Caco-2 (cell line): ENCODE data around the gene PTEN. TPM values are rescaled to one million over a fixed set of nuclear protein-coding genes. Genes with fewer than 3 reads are reported as not detected.

Experiments
- BruUV-seq: library from RNA; stranded (reverse); fragments of 400-500 nt; replicated peaks from 2 replicates; lab custom pipeline; 2021; lab: Mats Ljungman, UMichigan
- CTCF ChIA-PET: fragments of 300-600 bp; sonication (Branson Sonifier 250); formaldehyde crosslinking; loops from one replicate; lab custom pipeline; 2022; ENCODE audit warnings: antibody characterized with exemption; lab: Charles Lee
- POLR2A ChIA-PET: fragments of 300-600 bp; sonication (Branson Sonifier 250); formaldehyde crosslinking; loops from one replicate; lab custom pipeline; 2022; ENCODE audit warnings: antibody characterized with exemption; lab: Charles Lee
- DNase-seq, 2 experiments: peaks; one replicate each; pipeline versions ENCODE4 v3.0.0 to v3.0.0-alpha.2; 2020 to 2022
- H3K27me3 ChIP-seq: replicated peaks from 2 replicates; pipeline ENCODE4 v1.6.0; 2011; ENCODE audit warnings: low read length; ENCODE audit not compliant: control insufficient read depth, insufficient read depth
- H3K36me3 ChIP-seq: 2 replicates; pipeline ENCODE4 v1.5.1; 2011; ENCODE audit warnings: low read length; ENCODE audit not compliant: control insufficient read depth, insufficient read depth
- H3K4me1 ChIP-seq: fragments of 250-450 bp; sonication (Bioruptor Pico); 2 replicates; pipeline ENCODE4 v1.5.1; 2020; ENCODE audit warnings: mild to moderate bottlenecking
- H3K4me3 ChIP-seq: 2 replicates; pipeline ENCODE4 v1.5.1; 2011; ENCODE audit warnings: low read depth, mild to moderate bottlenecking, control low read depth, low read length
- H3K9me3 ChIP-seq: fragments of 250-450 bp; sonication (Bioruptor Pico); 2 replicates; pipeline ENCODE4 v1.5.1; 2020; ENCODE audit warnings: mild to moderate bottlenecking, moderate library complexity
- H3K27ac Mint-ChIP-seq: one replicate; pipeline ENCODE4 v1.8.0; 2022; ENCODE audit warnings: mixed read lengths; ENCODE audit not compliant: unreplicated experiment
- H3K27me3 Mint-ChIP-seq: one replicate; pipeline ENCODE4 v1.8.0; 2022; ENCODE audit warnings: mixed read lengths; ENCODE audit not compliant: insufficient read depth, unreplicated experiment
- H3K36me3 Mint-ChIP-seq: one replicate; pipeline ENCODE4 v1.8.0; 2022; ENCODE audit warnings: mild to moderate bottlenecking, mixed read lengths; ENCODE audit not compliant: insufficient read depth, unreplicated experiment
- H3K4me1 Mint-ChIP-seq: one replicate; pipeline ENCODE4 v1.8.0; 2022; ENCODE audit warnings: low read depth, mixed read lengths; ENCODE audit not compliant: unreplicated experiment
- H3K4me3 Mint-ChIP-seq: one replicate; pipeline ENCODE4 v1.8.0; 2022; ENCODE audit warnings: mild to moderate bottlenecking, moderate library complexity, mixed read lengths; ENCODE audit not compliant: unreplicated experiment
- H3K9me3 Mint-ChIP-seq: one replicate; pipeline ENCODE4 v1.8.0; 2022; ENCODE audit warnings: mixed read lengths; ENCODE audit not compliant: unreplicated experiment
- intact Hi-C: fragments of 100-400 bp; cut with micrococcal nuclease; formaldehyde crosslinking; loops from one replicate; pipeline ENCODE4 v1.10.0; 2022; ENCODE audit not compliant: unreplicated experiment
- total RNA-seq: library from RNA; stranded (reverse); gene quantifications from 2 replicates; pipeline ENCODE4 v1.2.3, GENCODE V29; 2022
- TF ChIP-seq, protein P1 (sequence below), 2 experiments: fragments of 200-600 bp in 1 of 2; IDR thresholded peaks; 1 replicate in 1 of 2; 2 replicates in 1 of 2; pipeline versions ENCODE4 v1.5.1 to v1.8.0; 2011 to 2022; ENCODE audit warnings: antibody characterized with exemption in 1 of 2, control low read depth in 1 of 2, inconsistent platforms in 1 of 2, low read depth in 1 of 2, low read length in 1 of 2, mild to moderate bottlenecking in 1 of 2, moderate library complexity in 1 of 2; ENCODE audit not compliant: insufficient read depth in 1 of 2, severe bottlenecking in 1 of 2, unreplicated experiment in 1 of 2

PTEN gene
- total RNA-seq, 1 experiment from 2014 or later: 56.3 TPM

DNA sequence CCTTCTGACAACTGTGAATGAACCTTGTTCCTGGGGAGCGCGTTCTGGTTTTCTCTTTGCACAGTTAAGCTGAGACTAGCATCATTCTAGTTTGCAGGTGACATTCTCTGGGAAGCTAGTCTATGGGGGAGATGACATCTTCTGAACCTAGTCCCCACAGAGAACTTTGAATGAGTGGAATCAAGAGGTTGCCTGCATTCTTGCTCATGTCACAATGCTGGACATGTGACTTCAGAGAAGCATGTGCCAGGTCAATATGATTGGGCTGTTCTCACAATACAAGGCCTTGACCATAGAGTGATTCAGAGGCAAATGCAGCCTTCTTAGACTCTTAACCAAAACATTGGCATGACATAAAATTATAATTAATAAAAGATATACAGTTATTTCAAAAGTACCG is 22.2 kb upstream of the PTEN start:
- no peak for DNase-seq
- no peaks in the 10 kb centered on the region for H3K27me3 Mint-ChIP-seq
- no peak overlapping the region for H3K27ac Mint-ChIP-seq
- no peak overlapping the region for H3K4me3 Mint-ChIP-seq
- TF ChIP-seq, protein P1, sequence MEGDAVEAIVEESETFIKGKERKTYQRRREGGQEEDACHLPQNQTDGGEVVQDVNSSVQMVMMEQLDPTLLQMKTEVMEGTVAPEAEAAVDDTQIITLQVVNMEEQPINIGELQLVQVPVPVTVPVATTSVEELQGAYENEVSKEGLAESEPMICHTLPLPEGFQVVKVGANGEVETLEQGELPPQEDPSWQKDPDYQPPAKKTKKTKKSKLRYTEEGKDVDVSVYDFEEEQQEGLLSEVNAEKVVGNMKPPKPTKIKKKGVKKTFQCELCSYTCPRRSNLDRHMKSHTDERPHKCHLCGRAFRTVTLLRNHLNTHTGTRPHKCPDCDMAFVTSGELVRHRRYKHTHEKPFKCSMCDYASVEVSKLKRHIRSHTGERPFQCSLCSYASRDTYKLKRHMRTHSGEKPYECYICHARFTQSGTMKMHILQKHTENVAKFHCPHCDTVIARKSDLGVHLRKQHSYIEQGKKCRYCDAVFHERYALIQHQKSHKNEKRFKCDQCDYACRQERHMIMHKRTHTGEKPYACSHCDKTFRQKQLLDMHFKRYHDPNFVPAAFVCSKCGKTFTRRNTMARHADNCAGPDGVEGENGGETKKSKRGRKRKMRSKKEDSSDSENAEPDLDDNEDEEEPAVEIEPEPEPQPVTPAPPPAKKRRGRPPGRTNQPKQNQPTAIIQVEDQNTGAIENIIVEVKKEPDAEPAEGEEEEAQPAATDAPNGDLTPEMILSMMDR (IDR thresholded peaks at IDR 0.05; ENCODE audit: insufficient read depth in 1 of 2, low read depth in 1 of 2, low read length in 1 of 2, severe bottlenecking in 1 of 2, unreplicated experiment in 1 of 2): no peak
- Histone ChIP-seq H3K27me3 (no peaks in the 10 kb centered on the region), H3K4me3 (no peak overlapping the region), H3K9me3 (no peaks in the 10 kb centered on the region), H3K4me1 (peaks cover 33% of the 10 kb centered on the region), H3K36me3 (no peaks in the 10 kb centered on the region)
- no peaks in the 10 kb centered on the region for H3K9me3 Mint-ChIP-seq
- H3K36me3 Mint-ChIP-seq: peaks cover 7% of the 10 kb centered on the region
- H3K4me1 Mint-ChIP-seq: peaks cover 20% of the 10 kb centered on the region
- POLR2A ChIA-PET: interaction anchor here (2.0 kb wide), 1 partner anchor 21 kb away, joined by 10 read pairs; no protein-coding TSS in a partner anchor
- CTCF ChIA-PET: no interaction called here
- BruUV-seq: TSS peak; percentile 39
- intact Hi-C loops: no loop called here

DNA sequence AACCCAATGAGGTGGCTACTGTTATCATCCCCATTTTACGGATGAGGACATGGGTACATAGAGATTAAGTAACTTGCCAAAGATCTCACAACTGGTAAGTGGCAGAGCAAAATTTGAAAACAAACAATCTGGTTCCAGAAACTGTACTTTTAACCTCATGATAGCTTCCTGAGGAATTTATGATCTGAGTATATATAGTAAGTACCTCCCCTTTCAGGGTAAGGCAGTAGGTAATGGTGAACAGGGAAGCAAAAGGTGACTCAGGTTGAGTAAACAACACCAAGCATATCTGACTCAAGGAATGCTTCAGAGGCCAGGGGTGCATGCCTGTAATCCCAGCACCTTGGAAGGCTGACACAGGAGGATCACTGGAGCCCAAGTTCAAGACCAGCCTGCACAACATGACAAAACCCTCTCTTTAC is 21.2 kb upstream of the PTEN start:
- CTCF ChIA-PET: interaction anchor here (0.7 to 1.0 kb wide), 3 partner anchors 10 to 703 kb away, joined by 3 read pairs; no protein-coding TSS in a partner anchor
- H3K9me3 ChIP-seq: no peaks in the 10 kb centered on the region
- H3K4me1 ChIP-seq: peaks cover 38% of the 10 kb centered on the region
- H3K36me3 Mint-ChIP-seq: peaks cover 7% of the 10 kb centered on the region
- no peaks in the 10 kb centered on the region for H3K36me3 ChIP-seq
- peaks cover 23% of the 10 kb centered on the region for H3K4me1 Mint-ChIP-seq
- H3K27ac Mint-ChIP-seq: peak overlapping the region; percentile 93
- no peaks in the 10 kb centered on the region for H3K27me3 Mint-ChIP-seq
- peak overlapping the region; percentile 52 for H3K4me3 Mint-ChIP-seq
- TF ChIP-seq, protein P1 (IDR thresholded peaks at IDR 0.05; ENCODE audit: insufficient read depth in 1 of 2, low read depth in 1 of 2, low read length in 1 of 2, severe bottlenecking in 1 of 2, unreplicated experiment in 1 of 2): no peak
- POLR2A ChIA-PET: interaction anchor here (0.7 to 2.0 kb wide), 3 partner anchors 20 to 237 kb away, joined by 4 to 10 read pairs (median 4); partner anchors contain the start of gene ATAD1
- no TSS peak for BruUV-seq
- no peaks in the 10 kb centered on the region for H3K27me3 ChIP-seq
- H3K9me3 Mint-ChIP-seq: no peaks in the 10 kb centered on the region
- intact Hi-C loops: loop anchor here (1.0 to 2.0 kb wide), 3 partner anchors 21 to 40 kb away; partner anchors contain the start of genes ATAD1, KLLN and PTEN
- DNase-seq: peak; percentile 84 to 90
- H3K4me3 ChIP-seq: no peak overlapping the region

DNA sequence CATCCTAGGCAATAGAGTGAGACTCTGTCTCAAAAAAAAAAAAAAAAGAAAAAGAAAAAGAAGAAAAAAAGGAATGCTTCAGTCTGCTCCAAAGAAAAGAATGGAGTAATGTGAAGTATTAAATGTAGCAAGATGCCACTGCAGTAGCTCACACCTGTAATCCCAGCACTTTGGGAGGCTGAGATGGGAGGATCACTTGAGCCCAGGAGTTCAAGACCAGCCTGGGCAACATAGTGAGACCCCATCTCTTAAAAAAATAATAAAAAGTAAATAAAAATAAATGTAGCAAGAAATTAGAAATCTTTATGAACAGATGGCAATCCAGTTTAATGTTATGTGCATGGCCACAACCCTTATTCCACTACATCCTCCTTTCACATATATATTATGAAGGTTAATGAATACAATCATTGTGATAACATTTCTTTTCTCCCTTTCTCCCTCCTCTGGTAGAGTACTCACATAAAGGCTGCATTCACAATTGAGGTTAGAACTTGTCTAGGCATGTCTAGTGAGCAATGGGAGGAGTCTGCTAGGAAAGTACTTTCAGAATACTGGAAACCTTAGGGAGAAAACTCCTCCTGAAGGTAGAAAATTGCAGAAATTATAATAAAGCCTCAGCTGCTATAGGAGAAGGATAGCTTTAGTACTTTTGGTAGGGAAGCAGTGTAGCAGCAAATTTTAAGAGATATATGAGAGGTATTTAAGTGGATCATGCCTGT is 20.5 kb upstream of the PTEN start:
- Histone ChIP-seq H3K4me1 (peaks cover 38% of the 10 kb centered on the region), H3K4me3 (no peak overlapping the region), H3K36me3 (no peaks in the 10 kb centered on the region), H3K27me3 (no peaks in the 10 kb centered on the region), H3K9me3 (no peaks in the 10 kb centered on the region)
- peaks cover 7% of the 10 kb centered on the region for H3K36me3 Mint-ChIP-seq
- H3K4me3 Mint-ChIP-seq: peak overlapping the region; percentile 52
- TF ChIP-seq, protein P1 (IDR thresholded peaks at IDR 0.05; ENCODE audit: insufficient read depth in 1 of 2, low read depth in 1 of 2, low read length in 1 of 2, severe bottlenecking in 1 of 2, unreplicated experiment in 1 of 2): no peak
- ChIA-PET POLR2A (interaction anchor here (0.7 to 2.0 kb wide), 3 partner anchors 19 to 237 kb away, joined by 4 to 10 read pairs (median 4); partner anchors contain the start of gene ATAD1), CTCF (interaction anchor here (0.7 to 1.0 kb wide), 2 partner anchors 13 to 702 kb away, joined by 3 read pairs; no protein-coding TSS in a partner anchor)
- H3K4me1 Mint-ChIP-seq: peaks cover 23% of the 10 kb centered on the region
- no peak for DNase-seq
- H3K9me3 Mint-ChIP-seq: no peaks in the 10 kb centered on the region
- H3K27me3 Mint-ChIP-seq: no peaks in the 10 kb centered on the region
- BruUV-seq: no TSS peak
- intact Hi-C loops: loop anchor here (1.0 to 2.0 kb wide), 3 partner anchors 20 to 41 kb away; partner anchors contain the start of genes ATAD1, KLLN and PTEN
- peak overlapping the region; percentile 93 for H3K27ac Mint-ChIP-seq
